GM19397 (cell line): ENCODE measurements around the gene HELZ.
"Not testable (repeated sequence)": the region's sequence is repeated elsewhere in the genome, so short reads cannot be mapped to it uniquely, and the experiment has no call there.

Experiments
- ATAC-seq: cut with Tn5 transposase; IDR thresholded peaks from one replicate; pipeline ENCODE4 v1.9.1; 2021; ENCODE audit warnings: mild to moderate bottlenecking, moderate library complexity; ENCODE audit not compliant: unreplicated experiment

Gene HELZ

GRCh38 chr17:67271187-67271586, 26.2 kb upstream of the HELZ start:
- ATAC-seq, result not testable (repeated sequence)

- ATAC-seq, result no peak
Observed at GRCh38 chr17:67270416-67270815, 25.4 kb upstream of the HELZ start.

- ATAC-seq, result no peak
Observed at GRCh38 chr17:67266496-67266895, 21.5 kb upstream of the HELZ start.

- ATAC-seq, result no peak
Observed at GRCh38 chr17:67265436-67266019, 20.5 kb upstream of the HELZ start.

GRCh38 chr17:67262435-67263117, 17.6 kb upstream of the HELZ start:
- no peak for ATAC-seq

- no peak for ATAC-seq
Observed at GRCh38 chr17:67260170-67260987, 15.4 kb upstream of the HELZ start.

GRCh38 chr17:67258821-67259468, 13.9 kb upstream of the HELZ start:
- no peak for ATAC-seq

GRCh38 chr17:67256075-67256732, 11.2 kb upstream of the HELZ start:
- no peak for ATAC-seq

GRCh38 chr17:67253384-67253783, 8.4 kb upstream of the HELZ start:
- ATAC-seq, result no peak

GRCh38 chr17:67251586-67251985, 6.6 kb upstream of the HELZ start:
- ATAC-seq, result not testable (repeated sequence)

GRCh38 chr17:67248291-67248690, 3.3 kb upstream of the HELZ start:
- ATAC-seq, result no peak

GRCh38 chr17:67247416-67247900, 2.5 kb upstream of the HELZ start:
- ATAC-seq, result no peak

- ATAC-seq, result peak; percentile 65
Observed at GRCh38 chr17:67246653-67247415, 1.8 kb upstream of the HELZ start.

- ATAC-seq, result no peak
Observed at GRCh38 chr17:67246403-67246652, 1.3 kb upstream of the HELZ start.

- no peak for ATAC-seq
Observed at GRCh38 chr17:67245694-67246402, 852 bp upstream of the HELZ start.

GRCh38 chr17:67244431-67245072, 444 bp downstream of the HELZ start:
- peak; percentile 14 for ATAC-seq

GRCh38 chr17:67243284-67243683, 1.7 kb downstream of the HELZ start:
- no peak for ATAC-seq

GRCh38 chr17:67241719-67242341, 3.2 kb downstream of the HELZ start:
- no peak for ATAC-seq

- no peak for ATAC-seq
Observed at GRCh38 chr17:67239597-67239996, 5.4 kb downstream of the HELZ start.
